Stimulated activated naive CD8-positive, alpha-beta T cell treated with anti-CD3 and anti-CD28 coated beads, Interleukin-15, Interleukin-2, amounts not matched to agents 100 ng/mL and 50 ng/mL, for 24 hours (primary cell): ENCODE data around the gene ZNG1A.
"Not testable (repeated sequence)": the region's sequence is repeated elsewhere in the genome, so short reads cannot be mapped to it uniquely, and the experiment has no call there.

Experiments
- H3K27ac Mint-ChIP-seq: one replicate; pipeline ENCODE4 v1.8.0; 2021; ENCODE audit warnings: mild to moderate bottlenecking, mixed read lengths
- H3K27me3 Mint-ChIP-seq: one replicate; pipeline ENCODE4 v1.8.0; 2021; ENCODE audit warnings: mixed read lengths
- H3K36me3 Mint-ChIP-seq: one replicate; pipeline ENCODE4 v1.8.0; 2021; ENCODE audit warnings: low read depth, mixed read lengths
- H3K4me1 Mint-ChIP-seq: one replicate; pipeline ENCODE4 v1.8.0; 2021; ENCODE audit warnings: low read depth, mixed read lengths
- H3K4me3 Mint-ChIP-seq: one replicate; pipeline ENCODE4 v1.8.0; 2021; ENCODE audit warnings: mild to moderate bottlenecking, mixed read lengths
- H3K9me3 Mint-ChIP-seq: one replicate; pipeline ENCODE4 v1.8.0; 2021; ENCODE audit warnings: mixed read lengths

ZNG1A gene

GRCh38 chr9:88396-89037, 90.3 kb downstream of the ZNG1A start:
- H3K4me1 Mint-ChIP-seq, H3K27me3 Mint-ChIP-seq, H3K4me3 Mint-ChIP-seq, H3K36me3 Mint-ChIP-seq, H3K9me3 Mint-ChIP-seq, H3K27ac Mint-ChIP-seq: not testable (repeated sequence)

- H3K36me3 Mint-ChIP-seq, H3K27ac Mint-ChIP-seq, H3K4me1 Mint-ChIP-seq, H3K4me3 Mint-ChIP-seq, H3K27me3 Mint-ChIP-seq, H3K9me3 Mint-ChIP-seq: not testable (repeated sequence)
Observed at GRCh38 chr9:87860-88259, 91.0 kb downstream of the ZNG1A start.

- not testable (repeated sequence) for H3K27me3 Mint-ChIP-seq, H3K4me1 Mint-ChIP-seq, H3K9me3 Mint-ChIP-seq, H3K27ac Mint-ChIP-seq, H3K36me3 Mint-ChIP-seq, H3K4me3 Mint-ChIP-seq
Observed at GRCh38 chr9:87105-87504, 91.8 kb downstream of the ZNG1A start.

- not testable (repeated sequence) for H3K36me3 Mint-ChIP-seq, H3K4me3 Mint-ChIP-seq, H3K27me3 Mint-ChIP-seq, H3K4me1 Mint-ChIP-seq, H3K9me3 Mint-ChIP-seq, H3K27ac Mint-ChIP-seq
Observed at GRCh38 chr9:86697-87096, 92.2 kb downstream of the ZNG1A start.

GRCh38 chr9:82932-83689, 95.7 kb downstream of the ZNG1A start:
- H3K36me3 Mint-ChIP-seq, H3K4me3 Mint-ChIP-seq, H3K4me1 Mint-ChIP-seq: not testable (repeated sequence)

GRCh38 chr9:78333-78732, 100.5 kb downstream of the ZNG1A start:
- not testable (repeated sequence) for H3K36me3 Mint-ChIP-seq, H3K9me3 Mint-ChIP-seq, H3K4me3 Mint-ChIP-seq, H3K27me3 Mint-ChIP-seq, H3K4me1 Mint-ChIP-seq, H3K27ac Mint-ChIP-seq

More at GRCh38 chr9:82932-83689, 95.7 kb downstream of the ZNG1A start:
- H3K27me3 Mint-ChIP-seq, H3K9me3 Mint-ChIP-seq, H3K27ac Mint-ChIP-seq: not testable (repeated sequence)

DNA sequence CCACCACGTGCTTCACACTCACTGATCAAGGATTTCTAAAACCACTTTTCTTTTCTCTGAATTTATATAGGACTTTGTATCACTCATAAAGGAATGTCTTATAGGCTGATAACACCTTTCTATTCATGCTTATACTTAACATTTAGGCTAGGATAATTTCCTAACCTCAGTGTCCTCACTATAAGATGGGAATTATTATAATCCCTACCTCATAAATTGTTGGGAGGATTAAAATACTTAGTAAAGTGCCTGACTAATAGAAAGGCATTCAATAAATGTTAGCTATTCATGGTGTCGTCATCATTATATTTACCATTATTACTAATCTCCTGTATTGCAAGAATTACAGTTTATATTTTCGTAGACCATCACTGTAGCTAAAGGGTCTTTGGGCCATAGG, 102.5 kb downstream of the ZNG1A start:
- not testable (repeated sequence) for H3K36me3 Mint-ChIP-seq, H3K27ac Mint-ChIP-seq, H3K4me3 Mint-ChIP-seq, H3K4me1 Mint-ChIP-seq, H3K9me3 Mint-ChIP-seq
- H3K27me3 Mint-ChIP-seq, result peaks cover 15% of the 10 kb centered on the region

DNA sequence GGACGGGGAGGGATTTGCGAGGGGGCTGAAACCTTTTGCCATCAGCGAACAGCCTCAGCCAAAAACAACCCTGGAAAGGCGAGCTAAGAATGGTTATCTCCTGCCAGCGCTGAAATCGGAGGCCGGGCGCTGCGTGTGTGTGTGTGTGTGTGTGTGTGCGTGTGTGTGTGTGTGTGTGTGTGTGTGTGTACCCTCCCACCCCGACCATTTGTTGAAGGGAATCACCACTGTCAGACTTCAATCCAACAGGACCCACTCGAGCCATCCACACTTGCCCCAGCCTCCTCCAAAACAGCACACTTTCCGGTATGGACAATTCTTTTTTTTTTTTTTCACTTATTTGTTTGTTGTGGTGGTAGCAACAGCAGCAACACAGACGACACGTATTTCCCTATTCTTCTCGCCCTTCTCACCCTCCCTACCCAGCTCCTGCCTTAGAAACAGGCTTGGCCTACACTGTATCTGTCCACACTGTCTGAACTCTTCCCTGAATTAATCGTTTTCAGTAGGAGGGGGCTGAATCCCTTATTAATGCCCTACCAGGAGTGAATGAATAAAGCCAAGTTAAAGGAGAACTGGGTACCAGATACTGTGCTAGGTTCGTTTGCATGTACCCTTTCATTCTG, 104.8 kb downstream of the ZNG1A start:
- not testable (repeated sequence) for H3K36me3 Mint-ChIP-seq, H3K4me1 Mint-ChIP-seq, H3K9me3 Mint-ChIP-seq, H3K27ac Mint-ChIP-seq
- H3K27me3 Mint-ChIP-seq, result peaks cover 11% of the 10 kb centered on the region
- peak overlapping the region; percentile 65 for H3K4me3 Mint-ChIP-seq

DNA sequence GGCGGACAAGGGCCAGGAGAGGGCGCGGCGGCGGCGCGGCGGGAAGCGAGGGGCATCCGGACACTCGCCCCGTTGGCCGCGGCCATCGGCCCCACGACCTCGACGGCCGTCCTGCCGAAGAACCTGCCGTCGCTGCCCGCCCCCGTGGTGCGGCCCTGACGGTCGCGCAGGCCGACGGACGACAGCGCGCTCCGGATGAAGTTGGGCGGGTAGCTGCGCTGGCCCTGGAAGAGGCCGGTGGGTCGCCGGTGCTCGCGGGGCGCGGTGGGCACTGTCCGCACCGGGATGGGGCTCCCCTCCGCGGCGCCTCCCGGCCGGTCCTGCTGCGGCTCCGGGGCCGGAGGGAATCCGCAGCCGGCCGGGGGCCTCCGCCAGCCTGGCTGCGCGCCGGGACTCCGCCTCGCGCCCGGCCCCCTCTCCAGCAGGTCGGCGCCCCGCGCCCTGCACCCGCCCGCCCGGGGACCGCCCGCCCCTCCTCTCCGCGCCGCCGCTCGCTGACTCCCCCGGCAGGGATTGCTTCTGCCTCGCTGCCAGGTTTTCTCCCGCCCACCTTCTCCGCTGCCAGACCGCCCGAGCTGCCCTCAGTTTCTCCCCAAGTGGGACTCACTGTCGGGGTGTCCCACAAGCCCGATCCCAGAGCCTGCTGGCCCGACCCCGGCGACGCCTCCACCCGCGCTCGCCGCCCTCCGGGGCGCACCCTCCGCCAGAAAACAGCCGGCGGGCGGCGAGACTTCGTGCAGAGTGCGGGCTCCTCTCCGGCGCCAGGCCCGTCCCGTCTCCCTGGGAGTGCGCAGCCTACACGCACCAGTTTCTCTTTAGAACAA, 105.6 kb downstream of the ZNG1A start:
- Mint-ChIP-seq H3K4me3 (peak overlapping the region; percentile 65), H3K27me3 (peaks cover 11% of the 10 kb centered on the region)
- H3K36me3 Mint-ChIP-seq, H3K4me1 Mint-ChIP-seq, H3K27ac Mint-ChIP-seq, H3K9me3 Mint-ChIP-seq: not testable (repeated sequence)
